ENCODE measurements around the gene ENPP1.

GRCh38 chr6:131780600-131780999 is 27.2 kb upstream of the ENPP1 start:
- no peak for TF ChIP-seq CTCF (conservative IDR thresholded peaks at IDR 0.05 in 1 of 2, IDR thresholded peaks at IDR 0.05 in 1 of 2; ENCODE audit: extremely low read depth in 1 of 2, insufficient read depth in 1 of 2, low read depth in 1 of 2, low read length in 2 of 2)
- no peak for TF ChIP-seq EZH2 (IDR thresholded peaks at IDR 0.05; ENCODE audit: borderline replicate concordance, low read length)
